Tibial artery (tissue), 4 donors: Measurements from ENCODE around the gene NALCN.

Source experiments
- DNase-seq, 2 donors: peaks; one replicate each; pipeline ENCODE4 v3.0.0-alpha.2; 2019
- H3K27ac ChIP-seq, 2 donors: fragments of 200-600 bp; sonication (generic) in 1 of 2; 1 replicate in 1 of 2; 2 replicates in 1 of 2; pipeline ENCODE4 v1.5.1; 2018 to 2019; ENCODE audit warnings: mild to moderate bottlenecking in 1 of 2
- H3K27me3 ChIP-seq, 2 donors: fragments of 200-600 bp; sonication (generic) in 1 of 2; one replicate each; pipeline versions ENCODE4 v1.5.1 to v1.6.0; 2016 to 2019
- H3K36me3 ChIP-seq, 3 donors: fragments of 200-600 bp; sonication (generic) in 2 of 3; one replicate each; pipeline ENCODE4 v1.5.1; 2016 to 2019; ENCODE audit warnings: mild to moderate bottlenecking in 2 of 3
- H3K4me1 ChIP-seq, 4 donors: fragments of 200-600 bp; sonication (generic) in 2 of 4; 1 replicate in 3 of 4; 2 replicates in 1 of 4; pipeline ENCODE4 v1.5.1; 2016 to 2019
- H3K4me3 ChIP-seq, 2 donors: fragments of 200-600 bp; sonication (generic) in 1 of 2; 1 replicate in 1 of 2; 2 replicates in 1 of 2; pipeline ENCODE4 v1.5.1; 2018 to 2019; ENCODE audit warnings: mild to moderate bottlenecking in 2 of 2
- H3K9me3 ChIP-seq, 3 donors: fragments of 200-600 bp; sonication (generic) in 1 of 3; one replicate each; pipeline ENCODE4 v1.5.1; 2016 to 2019
- intact Hi-C: fragments of 100-400 bp; cut with DNase I; formaldehyde crosslinking; loops from one replicate; pipeline ENCODE4 v1.15.0; 2023; ENCODE audit warnings: low total_unique reads
- TF ChIP-seq, protein P1 (sequence below), 2 experiments: fragments of 200-600 bp in 1 of 2; fragments of 450-650 bp in 1 of 2; IDR thresholded peaks; one replicate each; pipeline ENCODE4 v1.5.1; 2017 to 2019; ENCODE audit warnings: antibody characterized with exemption in 2 of 2, mild to moderate bottlenecking in 1 of 2, moderate library complexity in 1 of 2

The NALCN gene

DNA sequence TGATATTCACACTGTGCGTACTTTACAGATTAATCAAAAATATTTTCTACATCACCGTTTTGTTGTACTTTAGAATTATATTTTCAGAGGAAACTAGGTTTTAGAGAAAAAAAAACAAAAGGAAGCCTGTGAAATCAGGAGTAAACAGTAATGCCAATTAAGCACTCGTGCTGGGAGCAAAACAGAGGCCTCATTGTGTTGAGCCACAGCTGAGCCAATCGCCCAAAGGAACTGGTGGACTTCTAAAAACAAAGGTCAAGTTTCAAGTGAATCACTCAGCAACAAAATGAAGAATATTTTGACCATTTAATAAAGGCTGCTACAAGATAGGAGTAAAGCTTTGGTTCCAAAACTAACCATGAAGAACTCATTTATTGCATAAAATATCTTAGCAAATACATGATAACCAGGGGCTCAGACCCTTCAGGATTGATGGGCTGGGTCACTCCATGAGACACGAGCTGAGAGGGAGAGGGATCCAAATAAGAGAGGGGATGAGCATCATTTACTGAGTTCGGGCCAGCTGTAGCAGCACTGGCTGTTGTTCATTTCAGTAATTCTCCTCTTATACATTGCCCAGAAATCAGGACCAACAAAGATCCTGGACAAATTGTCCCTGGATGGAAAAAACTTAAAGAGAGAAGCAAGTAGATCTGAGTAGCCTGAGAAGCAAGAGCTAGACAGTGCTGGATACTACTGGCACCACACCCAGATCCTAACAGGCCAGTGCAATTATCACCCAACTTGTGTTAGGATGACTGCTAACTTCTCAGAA, 8.3 kb upstream of the NALCN start:
- H3K36me3 ChIP-seq, result no peaks in the 10 kb centered on the region
- no peak overlapping the region for H3K4me3 ChIP-seq
- H3K27me3 ChIP-seq, result no peaks in the 10 kb centered on the region
- no peak for DNase-seq
- TF ChIP-seq, protein P1, sequence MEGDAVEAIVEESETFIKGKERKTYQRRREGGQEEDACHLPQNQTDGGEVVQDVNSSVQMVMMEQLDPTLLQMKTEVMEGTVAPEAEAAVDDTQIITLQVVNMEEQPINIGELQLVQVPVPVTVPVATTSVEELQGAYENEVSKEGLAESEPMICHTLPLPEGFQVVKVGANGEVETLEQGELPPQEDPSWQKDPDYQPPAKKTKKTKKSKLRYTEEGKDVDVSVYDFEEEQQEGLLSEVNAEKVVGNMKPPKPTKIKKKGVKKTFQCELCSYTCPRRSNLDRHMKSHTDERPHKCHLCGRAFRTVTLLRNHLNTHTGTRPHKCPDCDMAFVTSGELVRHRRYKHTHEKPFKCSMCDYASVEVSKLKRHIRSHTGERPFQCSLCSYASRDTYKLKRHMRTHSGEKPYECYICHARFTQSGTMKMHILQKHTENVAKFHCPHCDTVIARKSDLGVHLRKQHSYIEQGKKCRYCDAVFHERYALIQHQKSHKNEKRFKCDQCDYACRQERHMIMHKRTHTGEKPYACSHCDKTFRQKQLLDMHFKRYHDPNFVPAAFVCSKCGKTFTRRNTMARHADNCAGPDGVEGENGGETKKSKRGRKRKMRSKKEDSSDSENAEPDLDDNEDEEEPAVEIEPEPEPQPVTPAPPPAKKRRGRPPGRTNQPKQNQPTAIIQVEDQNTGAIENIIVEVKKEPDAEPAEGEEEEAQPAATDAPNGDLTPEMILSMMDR (IDR thresholded peaks at IDR 0.05), result no peak
- no peak overlapping the region for H3K27ac ChIP-seq
- peaks cover 0 to 10% (median 0%) of the 10 kb centered on the region in 4 donors for H3K4me1 ChIP-seq
- no peaks in the 10 kb centered on the region for H3K9me3 ChIP-seq
- intact Hi-C loops, result no loop called here

DNA sequence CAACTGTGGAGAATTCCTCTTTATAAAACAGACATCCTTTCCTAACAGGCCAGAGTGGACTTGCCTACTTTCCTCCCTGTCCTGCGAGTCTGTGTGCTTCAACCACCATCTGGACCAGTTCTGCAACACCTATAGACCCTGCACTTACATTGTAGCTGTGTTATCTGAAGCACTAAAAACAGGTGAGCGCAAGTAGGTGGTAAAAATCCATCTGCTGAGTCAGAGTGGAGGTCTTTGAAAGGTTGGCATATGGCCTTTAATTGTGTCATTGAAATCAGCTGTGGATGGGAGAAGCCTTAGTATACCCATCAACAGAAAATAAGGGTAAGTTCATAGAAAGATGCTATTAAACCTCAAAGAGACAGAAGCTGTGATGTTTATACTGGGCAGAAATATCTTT, 7.6 kb upstream of the NALCN start:
- Histone ChIP-seq H3K4me1 (peaks cover 0 to 10% (median 0%) of the 10 kb centered on the region in 4 donors), H3K36me3 (no peaks in the 10 kb centered on the region), H3K4me3 (no peak overlapping the region), H3K9me3 (no peaks in the 10 kb centered on the region), H3K27me3 (no peaks in the 10 kb centered on the region), H3K27ac (no peak overlapping the region)
- TF ChIP-seq, protein P1 (IDR thresholded peaks at IDR 0.05), result no peak
- intact Hi-C loops, result no loop called here
- DNase-seq, result no peak

DNA sequence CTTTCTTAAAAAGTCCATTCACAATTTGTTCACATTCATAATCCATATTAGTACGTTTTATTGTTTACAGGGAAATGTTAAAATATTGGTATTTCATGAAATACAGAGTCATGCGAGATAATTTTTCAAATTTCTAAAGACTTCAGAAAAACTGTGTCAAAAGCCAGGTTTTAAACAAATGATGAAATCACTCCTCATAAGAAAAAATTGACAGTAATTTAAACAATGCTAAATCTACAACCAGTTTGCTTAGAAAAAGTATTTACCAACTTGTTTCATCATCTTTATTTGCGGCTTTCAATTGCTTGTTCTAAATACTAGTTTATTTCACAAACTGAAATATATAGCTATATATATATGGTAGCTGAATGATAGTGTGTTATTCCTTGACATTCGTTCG, 1.2 kb upstream of the NALCN start:
- no peak overlapping the region for H3K4me3 ChIP-seq
- H3K27ac ChIP-seq, result peak overlapping the region in 1 of 2 donors; percentile 84
- H3K27me3 ChIP-seq, result peaks cover 0 to 3% of the 10 kb centered on the region in 2 donors
- intact Hi-C loops, result no loop called here
- H3K36me3 ChIP-seq, result no peaks in the 10 kb centered on the region
- no peak for DNase-seq
- TF ChIP-seq, protein P1 (IDR thresholded peaks at IDR 0.05), result no peak
- no peaks in the 10 kb centered on the region for H3K9me3 ChIP-seq
- H3K4me1 ChIP-seq, result peaks cover 0 to 17% (median 9%) of the 10 kb centered on the region in 4 donors

DNA sequence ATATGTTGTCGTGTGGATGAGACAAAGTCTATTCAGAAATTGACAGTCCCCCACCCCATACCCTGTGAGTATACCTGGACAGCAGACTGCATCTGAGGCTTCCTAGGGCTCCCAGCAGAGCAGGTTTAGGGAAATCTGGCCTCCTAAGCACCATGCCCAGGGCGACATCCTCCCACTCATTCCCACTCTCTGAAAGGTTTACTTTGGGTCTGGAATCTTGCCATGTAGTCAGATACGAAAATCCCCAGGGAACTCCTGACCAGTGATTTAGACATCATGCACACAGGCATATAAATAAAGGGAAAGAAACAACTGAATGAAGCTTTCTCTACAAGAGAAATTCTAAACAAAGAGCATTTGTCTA, 717 bp upstream of the NALCN start:
- no peaks in the 10 kb centered on the region for H3K9me3 ChIP-seq
- H3K36me3 ChIP-seq, result no peaks in the 10 kb centered on the region
- peaks cover 0 to 3% of the 10 kb centered on the region in 2 donors for H3K27me3 ChIP-seq
- H3K4me3 ChIP-seq, result peak overlapping the region; percentile 90 to 96
- H3K4me1 ChIP-seq, result peaks cover 0 to 17% (median 6%) of the 10 kb centered on the region in 4 donors
- intact Hi-C loops, result no loop called here
- DNase-seq, result no peak
- TF ChIP-seq, protein P1 (IDR thresholded peaks at IDR 0.05), result no peak
- peak overlapping the region; percentile 84 to 93 for H3K27ac ChIP-seq

DNA sequence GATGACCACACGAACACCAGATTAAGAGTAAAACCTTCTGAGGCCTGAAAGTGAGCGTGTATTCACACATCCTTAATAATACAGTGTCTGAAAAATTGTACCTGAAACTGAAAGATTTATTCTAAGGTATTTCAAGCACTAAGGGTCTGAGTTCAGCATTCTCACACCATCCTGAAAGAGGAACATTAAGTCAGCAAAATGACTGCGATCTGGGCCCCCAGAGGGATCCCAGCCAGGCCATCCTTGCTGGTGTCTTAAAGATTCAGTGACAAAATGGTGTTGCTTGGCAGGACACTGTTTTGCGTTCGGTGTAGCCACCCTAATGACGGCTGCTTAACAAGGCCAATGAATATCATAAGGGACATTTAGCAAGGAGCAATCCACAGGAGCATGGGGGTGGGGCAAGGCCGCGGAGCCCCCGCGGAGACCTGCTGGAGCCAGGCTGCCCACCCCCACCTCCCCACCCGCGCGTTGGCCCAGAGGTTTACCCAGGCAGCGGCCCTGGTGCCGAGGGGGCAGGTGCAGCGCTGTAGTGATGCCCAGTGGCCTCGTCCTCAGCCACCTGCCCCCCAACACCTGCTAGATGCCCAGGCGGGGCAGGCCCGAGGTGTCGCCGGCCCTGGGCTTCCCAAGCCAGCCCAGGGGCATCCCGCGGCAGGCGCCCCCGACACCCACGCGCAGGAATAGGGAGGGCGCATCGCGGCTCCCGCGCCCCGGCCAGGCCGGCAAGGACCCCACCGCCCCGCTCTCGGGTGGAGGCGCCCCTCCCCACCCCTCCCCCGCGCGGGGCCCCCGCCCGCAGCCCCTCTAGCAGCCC, 742 bp downstream of the NALCN start:
- intact Hi-C loops, result no loop called here
- Histone ChIP-seq H3K27me3 (peaks cover 0 to 3% of the 10 kb centered on the region in 2 donors), H3K9me3 (no peaks in the 10 kb centered on the region), H3K4me1 (peaks cover 0 to 17% (median 5%) of the 10 kb centered on the region in 4 donors), H3K27ac (peak overlapping the region; percentile 84 to 93), H3K36me3 (no peaks in the 10 kb centered on the region), H3K4me3 (peak overlapping the region; percentile 90 to 96)
- TF ChIP-seq, protein P1 (IDR thresholded peaks at IDR 0.05), result no peak
- DNase-seq, result no peak
